ENCODE measurements around the gene SPATA31C1. TPM values are rescaled to one million over a fixed set of nuclear protein-coding genes. Genes with fewer than 3 reads are reported as not detected.

The SPATA31C1 gene
- total and polyA plus RNA-seq, 2 of the 8 experiments (the other 6 are each of a cell fraction or from before 2014, with no cell fraction given): 0.15 TPM; not detected in 1

DNA sequence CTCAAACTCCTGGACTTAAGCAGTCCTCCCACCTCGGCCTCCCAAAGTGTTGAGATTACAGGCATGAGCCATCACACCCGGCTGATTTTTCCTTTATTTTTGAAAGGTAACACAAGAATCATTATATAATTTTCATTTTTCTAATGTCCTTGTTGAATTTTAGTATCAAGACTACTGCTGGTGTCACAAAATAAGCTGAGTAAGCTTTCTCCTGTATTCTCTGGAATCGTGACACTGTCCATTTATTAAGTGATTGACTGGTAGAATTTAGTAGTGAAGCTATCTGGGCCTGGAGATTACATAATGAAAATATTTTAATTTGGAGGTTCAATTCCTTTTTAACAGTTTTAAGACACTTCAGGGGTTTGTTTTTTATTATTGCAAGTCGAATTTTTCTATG is 47.1 kb downstream of the SPATA31C1 start:
- Histone ChIP-seq H3K56ac (replicated peaks; ENCODE audit: insufficient read length, low read depth, low read length) (no peak overlapping the region), H3K9ac (replicated peaks in 1 of 4; ENCODE audit: extremely low read depth in 1 of 4, low read depth in 3 of 4, low read length in 3 of 4) (no peak overlapping the region), H3K9me3 (ENCODE audit: insufficient read depth in 2 of 2, low read depth in 1 of 2, low read length in 1 of 2) (peaks cover 0 to 1% of the 10 kb centered on the region in 2 experiments; a peak in 1 of 4 replicates), H2BK15ac (ENCODE audit: low read length) (no peak overlapping the region), H3K14ac (ENCODE audit: insufficient read length) (no peak overlapping the region), H3K79me2 (ENCODE audit: control insufficient read depth in 1 of 2, insufficient read depth in 2 of 2, low read length in 2 of 2) (no peaks in the 10 kb centered on the region), H3K23ac (ENCODE audit: insufficient read length) (no peak overlapping the region), H4K8ac (ENCODE audit: extremely low read depth, insufficient read depth, low read length) (no peak overlapping the region), H4K91ac (replicated peaks; ENCODE audit: insufficient read length, low read length) (no peak overlapping the region), H3K4me2 (ENCODE audit: insufficient read depth in 1 of 2, low read depth in 2 of 2, low read length in 2 of 2) (no peak overlapping the region), H2BK20ac (ENCODE audit: low read length) (no peak overlapping the region), H4K5ac (ENCODE audit: insufficient read length, low read depth, low read length) (no peak overlapping the region), H3K4ac (replicated peaks; ENCODE audit: insufficient read length, low read depth, low read length) (no peak overlapping the region), H2BK120ac (replicated peaks; ENCODE audit: low read depth, low read length) (no peak overlapping the region), H3K23me2 (ENCODE audit: low read depth, low read length) (no peaks in the 10 kb centered on the region), H3K27ac (ENCODE audit: low read depth, low read length) (no peak overlapping the region), H3K36me3 (ENCODE audit: control insufficient read depth in 2 of 4, insufficient read depth in 4 of 4, low read length in 3 of 4) (no peaks in the 10 kb centered on the region; a peak in 3 of 8 replicates), H4K20me1 (replicated peaks in 1 of 2; ENCODE audit: control insufficient read depth in 1 of 2, insufficient read depth in 2 of 2, low read length in 2 of 2) (no peaks in the 10 kb centered on the region), H3K4me3 (ENCODE audit: extremely low read depth in 1 of 4, insufficient read depth in 2 of 4, low read depth in 3 of 4, low read length in 4 of 4) (no peak overlapping the region), H3K27me3 (replicated peaks in 1 of 4; ENCODE audit: control insufficient read depth in 3 of 4, extremely low read depth in 1 of 4, insufficient read depth in 3 of 4, low read length in 3 of 4) (no peaks in the 10 kb centered on the region), H2BK12ac (ENCODE audit: low read depth, low read length) (no peak overlapping the region), H2AK5ac (ENCODE audit: low read depth, low read length) (no peak overlapping the region), H3K79me1 (ENCODE audit: low read depth, low read length) (no peaks in the 10 kb centered on the region; the same call in 1 of the 2 replicates), H3K4me1 (replicated peaks in 1 of 4; ENCODE audit: control insufficient read depth in 3 of 4, insufficient read depth in 4 of 4, low read length in 3 of 4) (no peaks in the 10 kb centered on the region), H2AFZ (ENCODE audit: low read length) (no peak overlapping the region), H2BK5ac (ENCODE audit: low read depth, low read length) (no peak overlapping the region), H3K18ac (ENCODE audit: extremely low read depth, low read length) (no peak overlapping the region)
- DNase-seq (ENCODE audit: low read depth in 1 of 2, low spot score in 2 of 2) (no peak), FAIRE-seq (no peak)
- POLR2A ChIA-PET (ENCODE audit: partially characterized antibody): no interaction called here
- 70% methylated on average over 4 of the region's 4 CpGs; no CpG with 5 or more reads in 1 of the 2 experiments for WGBS, 2 experiments (ENCODE audit: extremely low coverage in 1 of 2, insufficient coverage in 1 of 2, insufficient read length in 1 of 2, insufficient replicate concordance in 2 of 2, low coverage in 1 of 2, low lambda C conversion rate in 2 of 2, missing lambda C conversion rate in 1 of 2)
- CTCF ChIA-PET (ENCODE audit: partially characterized antibody): interaction anchor here (0.6 to 1.6 kb wide), 5 partner anchors 13 to 431 kb away, joined by 3 to 7 read pairs (median 3); no protein-coding TSS in a partner anchor
- no peak for TF ChIP-seq ZNF274 (IDR thresholded peaks at IDR 0.05; ENCODE audit: borderline replicate concordance, extremely low read depth, low read length)
- no peak for TF ChIP-seq MAFK (IDR thresholded peaks at IDR 0.05; ENCODE audit: low read depth, low read length)
- no peak for TF ChIP-seq TAF7 (optimal IDR thresholded peaks at IDR 0.05; ENCODE audit: borderline replicate concordance, low read depth, low read length)
- no peak for TF ChIP-seq KDM1A (IDR thresholded peaks at IDR 0.05; ENCODE audit: borderline replicate concordance, low read length)
- no peak for TF ChIP-seq CTBP2 (IDR thresholded peaks at IDR 0.05; ENCODE audit: borderline replicate concordance, insufficient read depth, insufficient read length, low read length)
- no peak for TF ChIP-seq SP2 (IDR thresholded peaks at IDR 0.05; ENCODE audit: low read length)
- TF ChIP-seq SIRT6 (IDR thresholded peaks at IDR 0.05; ENCODE audit: low read length): no peak
- TF ChIP-seq NANOG (IDR thresholded peaks at IDR 0.05; ENCODE audit: insufficient read depth, low read depth, low read length, poor library complexity, severe bottlenecking): no peak
- no peak for TF ChIP-seq PHF8 (conservative IDR thresholded peaks at IDR 0.05; ENCODE audit: low read depth, low read length)
- TF ChIP-seq, protein P1, sequence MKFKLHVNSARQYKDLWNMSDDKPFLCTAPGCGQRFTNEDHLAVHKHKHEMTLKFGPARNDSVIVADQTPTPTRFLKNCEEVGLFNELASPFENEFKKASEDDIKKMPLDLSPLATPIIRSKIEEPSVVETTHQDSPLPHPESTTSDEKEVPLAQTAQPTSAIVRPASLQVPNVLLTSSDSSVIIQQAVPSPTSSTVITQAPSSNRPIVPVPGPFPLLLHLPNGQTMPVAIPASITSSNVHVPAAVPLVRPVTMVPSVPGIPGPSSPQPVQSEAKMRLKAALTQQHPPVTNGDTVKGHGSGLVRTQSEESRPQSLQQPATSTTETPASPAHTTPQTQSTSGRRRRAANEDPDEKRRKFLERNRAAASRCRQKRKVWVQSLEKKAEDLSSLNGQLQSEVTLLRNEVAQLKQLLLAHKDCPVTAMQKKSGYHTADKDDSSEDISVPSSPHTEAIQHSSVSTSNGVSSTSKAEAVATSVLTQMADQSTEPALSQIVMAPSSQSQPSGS (IDR thresholded peaks at IDR 0.05; ENCODE audit: low read length): no peak
- no peak for TF ChIP-seq HDAC2 (IDR thresholded peaks at IDR 0.05; ENCODE audit: borderline replicate concordance in 1 of 2, low read depth in 2 of 2, low read length in 2 of 2)
